ENCODE data around the gene SF1.

DNA sequence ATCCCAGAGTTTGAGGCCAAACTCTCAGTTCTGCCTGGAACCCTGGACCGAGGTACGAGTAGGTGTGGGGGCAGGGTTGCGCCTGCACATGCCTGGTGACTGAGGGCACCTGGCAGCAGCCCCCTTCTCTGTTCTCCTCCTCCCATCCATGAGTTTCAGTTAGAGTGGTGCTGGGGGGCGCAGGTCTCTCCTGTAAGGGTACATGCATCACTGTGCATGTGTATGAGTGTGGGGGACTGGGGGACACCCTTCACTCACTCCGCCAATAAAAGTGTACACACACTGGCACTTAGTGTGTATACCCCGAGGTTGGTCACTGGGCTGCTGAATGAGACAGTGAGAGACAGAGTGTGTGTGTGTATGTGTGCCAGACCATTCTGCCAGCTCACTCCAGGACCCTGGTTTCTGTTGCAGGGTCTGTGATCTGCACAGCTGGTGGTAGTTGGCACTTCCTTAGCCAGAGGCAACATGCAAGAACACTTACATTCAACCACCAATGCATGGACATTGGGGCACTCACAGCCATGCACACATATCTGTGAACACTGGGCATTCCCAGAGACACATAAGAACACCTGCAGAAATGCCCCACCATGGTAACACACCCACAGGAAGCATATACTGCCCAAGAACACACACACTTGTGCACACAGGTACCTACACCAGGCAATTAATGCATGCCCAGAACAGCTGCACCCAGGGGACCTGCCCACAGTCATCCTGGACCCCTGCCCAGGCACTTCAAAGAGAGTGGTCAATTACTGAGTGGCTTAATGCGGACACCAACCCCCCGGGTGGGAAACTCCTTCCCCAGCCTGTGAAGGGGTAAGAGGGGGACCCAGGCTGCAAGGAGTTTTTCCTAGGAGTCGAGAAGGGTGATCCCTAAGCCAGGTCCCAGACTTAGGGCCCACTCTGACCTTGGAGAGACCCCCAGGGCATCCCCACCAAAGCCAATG is 54.2 kb downstream of the SF1 start:
- no peak for TF ChIP-seq EP300 (IDR thresholded peaks at IDR 0.05)
- TF ChIP-seq, protein P1, sequence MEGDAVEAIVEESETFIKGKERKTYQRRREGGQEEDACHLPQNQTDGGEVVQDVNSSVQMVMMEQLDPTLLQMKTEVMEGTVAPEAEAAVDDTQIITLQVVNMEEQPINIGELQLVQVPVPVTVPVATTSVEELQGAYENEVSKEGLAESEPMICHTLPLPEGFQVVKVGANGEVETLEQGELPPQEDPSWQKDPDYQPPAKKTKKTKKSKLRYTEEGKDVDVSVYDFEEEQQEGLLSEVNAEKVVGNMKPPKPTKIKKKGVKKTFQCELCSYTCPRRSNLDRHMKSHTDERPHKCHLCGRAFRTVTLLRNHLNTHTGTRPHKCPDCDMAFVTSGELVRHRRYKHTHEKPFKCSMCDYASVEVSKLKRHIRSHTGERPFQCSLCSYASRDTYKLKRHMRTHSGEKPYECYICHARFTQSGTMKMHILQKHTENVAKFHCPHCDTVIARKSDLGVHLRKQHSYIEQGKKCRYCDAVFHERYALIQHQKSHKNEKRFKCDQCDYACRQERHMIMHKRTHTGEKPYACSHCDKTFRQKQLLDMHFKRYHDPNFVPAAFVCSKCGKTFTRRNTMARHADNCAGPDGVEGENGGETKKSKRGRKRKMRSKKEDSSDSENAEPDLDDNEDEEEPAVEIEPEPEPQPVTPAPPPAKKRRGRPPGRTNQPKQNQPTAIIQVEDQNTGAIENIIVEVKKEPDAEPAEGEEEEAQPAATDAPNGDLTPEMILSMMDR (IDR thresholded peaks at IDR 0.05): no peak
- no peak for TF ChIP-seq POLR2A (IDR thresholded peaks at IDR 0.05; ENCODE audit: low read depth)
- no peak for TF ChIP-seq POLR2AphosphoS5 (IDR thresholded peaks at IDR 0.05)

Data from esophagus muscularis mucosa (tissue), 4 donors.